ENCODE measurements around the gene CTTNBP2.

DNA sequence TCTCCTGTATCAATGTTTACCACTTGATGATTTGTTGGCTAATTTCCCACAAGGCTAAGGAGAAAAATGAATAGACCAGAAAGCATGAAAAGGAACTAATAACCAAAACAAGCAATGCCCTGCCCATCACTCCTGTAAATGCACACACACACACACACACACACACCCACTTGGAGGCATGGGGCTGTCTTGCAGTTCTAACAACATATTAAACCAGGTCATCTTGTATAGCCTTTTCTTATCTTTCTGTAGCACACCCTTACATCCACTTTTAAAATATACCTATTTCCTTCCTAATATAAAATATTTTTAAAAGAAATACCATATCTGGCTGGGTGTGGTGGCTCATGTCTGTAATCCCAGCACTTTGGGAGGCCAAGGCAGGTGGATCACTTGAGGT is 105.3 kb downstream of the CTTNBP2 start:
- TF ChIP-seq, protein P1, sequence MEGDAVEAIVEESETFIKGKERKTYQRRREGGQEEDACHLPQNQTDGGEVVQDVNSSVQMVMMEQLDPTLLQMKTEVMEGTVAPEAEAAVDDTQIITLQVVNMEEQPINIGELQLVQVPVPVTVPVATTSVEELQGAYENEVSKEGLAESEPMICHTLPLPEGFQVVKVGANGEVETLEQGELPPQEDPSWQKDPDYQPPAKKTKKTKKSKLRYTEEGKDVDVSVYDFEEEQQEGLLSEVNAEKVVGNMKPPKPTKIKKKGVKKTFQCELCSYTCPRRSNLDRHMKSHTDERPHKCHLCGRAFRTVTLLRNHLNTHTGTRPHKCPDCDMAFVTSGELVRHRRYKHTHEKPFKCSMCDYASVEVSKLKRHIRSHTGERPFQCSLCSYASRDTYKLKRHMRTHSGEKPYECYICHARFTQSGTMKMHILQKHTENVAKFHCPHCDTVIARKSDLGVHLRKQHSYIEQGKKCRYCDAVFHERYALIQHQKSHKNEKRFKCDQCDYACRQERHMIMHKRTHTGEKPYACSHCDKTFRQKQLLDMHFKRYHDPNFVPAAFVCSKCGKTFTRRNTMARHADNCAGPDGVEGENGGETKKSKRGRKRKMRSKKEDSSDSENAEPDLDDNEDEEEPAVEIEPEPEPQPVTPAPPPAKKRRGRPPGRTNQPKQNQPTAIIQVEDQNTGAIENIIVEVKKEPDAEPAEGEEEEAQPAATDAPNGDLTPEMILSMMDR (IDR thresholded peaks at IDR 0.05), result no peak
- TF ChIP-seq POLR2A (IDR thresholded peaks at IDR 0.05) (no peak), POLR2AphosphoS5 (IDR thresholded peaks at IDR 0.05) (no peak)
